ENCODE results near the gene PLVAP. TPM values are rescaled to one million over a fixed set of nuclear protein-coding genes. Genes with fewer than 3 reads are reported as not detected.

PLVAP gene
- total RNA-seq, 1 experiment from 2014 or later: not detected

- no peaks in the 10 kb centered on the region for H3K9me3 Mint-ChIP-seq (ENCODE audit: unreplicated experiment)
- H3K27me3 Mint-ChIP-seq (ENCODE audit: insufficient read depth, unreplicated experiment): no peaks in the 10 kb centered on the region
- no TSS peak for BruUV-seq (replicated peaks)
- no peak for DNase-seq
- Histone ChIP-seq H3K9me3 (peaks cover 5% of the 10 kb centered on the region; the same call in 1 of the 2 replicates), H3K4me3 (ENCODE audit: low read depth, low read length) (peak overlapping the region; percentile 73), H3K27me3 (replicated peaks; ENCODE audit: control insufficient read depth, insufficient read depth, low read length) (no peaks in the 10 kb centered on the region), H3K4me1 (peaks cover 16% of the 10 kb centered on the region), H3K36me3 (ENCODE audit: control insufficient read depth, insufficient read depth, low read length) (0 out of 2 replicates have a peak, but pooled peaks cover 2% of the 10 kb centered on the region)
- ChIA-PET CTCF (interaction anchor here (1.3 to 1.8 kb wide), 2 partner anchors 9 to 99 kb away, joined by 3 to 6 read pairs; no protein-coding TSS in a partner anchor), POLR2A (no interaction called here)
- peaks cover 2% of the 10 kb centered on the region for H3K4me1 Mint-ChIP-seq (ENCODE audit: low read depth, unreplicated experiment)
- H3K36me3 Mint-ChIP-seq (ENCODE audit: insufficient read depth, unreplicated experiment): peaks cover 31% of the 10 kb centered on the region
- H3K4me3 Mint-ChIP-seq (ENCODE audit: unreplicated experiment): peak overlapping the region; percentile 69
- intact Hi-C loops (cut with micrococcal nuclease; ENCODE audit: unreplicated experiment): no loop called here
- peak overlapping the region; percentile 25 for H3K27ac Mint-ChIP-seq (ENCODE audit: unreplicated experiment)
- TF ChIP-seq CTCF (IDR thresholded peaks at IDR 0.05; ENCODE audit: insufficient read depth in 1 of 2, low read depth in 1 of 2, low read length in 1 of 2, severe bottlenecking in 1 of 2, unreplicated experiment in 1 of 2): no peak
These were observed 74.6 kb downstream of the PLVAP start for GRCh38 chr19:17302391-17303166.

Other genes starting within 250 kb of the PLVAP start
- gene USE1, start 162.0 kb downstream of the PLVAP start, total RNA-seq (2022): 20.2 and 20.7 TPM in 2 replicates
- 14.9 and 20.3 TPM in 2 replicates for gene OCEL1, start 151.1 kb downstream of the PLVAP start, total RNA-seq (2022)
- 94.4 and 96.5 TPM in 2 replicates for gene NR2F6, start 131.4 kb downstream of the PLVAP start, total RNA-seq (2022)
- gene USHBP1, start 112.6 kb downstream of the PLVAP start, total RNA-seq (2022): not detected in 2 replicates
- 91.7 and 98.8 TPM in 2 replicates for gene BABAM1, start 109.9 kb downstream of the PLVAP start, total RNA-seq (2022)
- gene ANKLE1, start 95.4 kb downstream of the PLVAP start, total RNA-seq (2022): 14.3 and 17.4 TPM in 2 replicates
- 9.4 and 11.3 TPM in 2 replicates for gene ABHD8, start 73.9 kb downstream of the PLVAP start, total RNA-seq (2022)
- gene MRPL34, start 71.5 kb downstream of the PLVAP start, total RNA-seq (2022): 78.9 and 88.5 TPM in 2 replicates
- gene DDA1, start 67.8 kb downstream of the PLVAP start, total RNA-seq (2022): 43.8 and 55.6 TPM in 2 replicates
- gene ANO8, start 42.5 kb downstream of the PLVAP start, total RNA-seq (2022): 11.5 TPM in 2 replicates
- 50.1 and 50.7 TPM in 2 replicates for gene GTPBP3, start 39.8 kb downstream of the PLVAP start, total RNA-seq (2022)
- gene CCDC194, start 16.9 kb upstream of the PLVAP start, total RNA-seq (2022): 1.0 and 1.3 TPM in 2 replicates
- gene BST2, start 28.3 kb upstream of the PLVAP start, total RNA-seq (2022): 94.3 and 98.4 TPM in 2 replicates
- 36.7 and 37.6 TPM in 2 replicates for gene MVB12A, start 42.7 kb upstream of the PLVAP start, total RNA-seq (2022)
- 0.37 TPM in 1 of 2 replicates, not detected in the other for gene TMEM221, start 71.3 kb upstream of the PLVAP start, total RNA-seq (2022)
- gene NXNL1, start 83.6 kb upstream of the PLVAP start, total RNA-seq (2022): not detected in 2 replicates
- gene SLC27A1, start 93.2 kb upstream of the PLVAP start, total RNA-seq (2022): 3.7 and 3.9 TPM in 2 replicates
- gene PGLS, start 134.3 kb upstream of the PLVAP start, total RNA-seq (2022): 69.2 and 69.7 TPM in 2 replicates
- 80.1 and 81.9 TPM in 2 replicates for gene COLGALT1, start 178.3 kb upstream of the PLVAP start, total RNA-seq (2022)

All from Caco-2 (cell line).